Adrenal gland (tissue), 12 donors: ENCODE measurements around the gene TMEM169. TPM values are rescaled to one million over a fixed set of nuclear protein-coding genes. Genes with fewer than 3 reads are reported as not detected.

ENCODE experiments used
- DNase-seq, 7 donors: peaks; one replicate each; pipeline ENCODE4 v3.0.0-alpha.2; 2019 to 2020
- H3K27ac ChIP-seq, 5 donors: fragments of 200-600 bp; sonication (generic) in 4 of 5; 1 replicate in 3 of 5; 2 replicates in 2 of 5; pipeline versions ENCODE4 v1.5.1 to v1.8.0; 2016 to 2020; ENCODE audit warnings: mild to moderate bottlenecking in 1 of 5
- H3K27me3 ChIP-seq: fragments of 200-600 bp; 2 replicates; pipeline ENCODE4 v1.8.0; 2021
- H3K36me3 ChIP-seq, 2 donors: fragments of 200-600 bp; replicated peaks in 1 of 2; 1 replicate in 1 of 2; 2 replicates in 1 of 2; pipeline versions ENCODE4 v1.5.1 to v1.8.0; 2018 to 2022
- H3K4me1 ChIP-seq, 2 donors: fragments of 200-600 bp; replicated peaks in 1 of 2; 1 replicate in 1 of 2; 2 replicates in 1 of 2; pipeline versions ENCODE4 v1.5.1 to v1.8.0; 2018 to 2021
- H3K4me3 ChIP-seq, 4 donors: fragments of 200-600 bp; sonication (generic) in 3 of 4; one replicate each; pipeline ENCODE4 v1.5.1; 2016 to 2018
- H3K9me3 ChIP-seq, 3 donors: fragments of 200-600 bp; sonication (generic) in 1 of 3; replicated peaks in 1 of 3; 1 replicate in 2 of 3; 2 replicates in 1 of 3; pipeline versions ENCODE4 v1.5.1 to v1.8.0; 2016 to 2021
- CTCF ChIP-seq, 6 experiments: fragments of 450-650 bp in 4 of 6; fragments of 200-600 bp in 2 of 6; sonication (generic) in 1 of 6; IDR thresholded peaks; 1 replicate in 5 of 6; 2 replicates in 1 of 6; pipeline versions ENCODE4 v1.5.1 to v1.8.0; 2016 to 2021; ENCODE audit warnings: antibody characterized with exemption in 6 of 6, mild to moderate bottlenecking in 2 of 6, moderate library complexity in 1 of 6
- POLR2A ChIP-seq, 2 donors: fragments of 450-650 bp; IDR thresholded peaks; one replicate each; pipeline ENCODE4 v1.6.1; 2017; ENCODE audit warnings: antibody characterized with exemption in 2 of 2, mild to moderate bottlenecking in 2 of 2, moderate library complexity in 1 of 2
- WGBS, 4 donors: extraction: QIAGEN DNeasy Blood & Tissue Kit in 2 of 4; methylation state at CpG; one replicate each; pipeline versions ENCODE4 v1.1.5 to v1.1.7; 2013 to 2017; 5-methylcytosine and 5-hydroxymethylcytosine counted together
- intact Hi-C, 2 donors: fragments of 100-400 bp; cut with DNase I; formaldehyde crosslinking; loops; one replicate each; pipeline versions ENCODE4 v1.14.1 to v1.15.0; 2022 to 2023
- polyA plus RNA-seq, 3 donors: library from polyadenylated mRNA; stranded (reverse); fragments of 200-250 nt in 2 of 3; fragments of 350-450 nt in 1 of 3; fragmentation: Illumina TruSeq in 1 of 3; extraction: RNeasy Lipid Tissue Mini Kit (QIAGEN cat#74804) in 1 of 3; gene quantifications; one replicate each; pipeline ENCODE4 v1.2.3, GENCODE V29; 2013 to 2014
- total RNA-seq, 9 donors: library from RNA; depleted of rRNA in 4 of 9; stranded (reverse); fragments of >200 nt in 4 of 9; fragments of 120-200 nt in 1 of 9; fragmentation: NEBNext Ultra II Directional in 1 of 9; extraction: Animal tissue kit (Norgen Biotek cat#: 25700) in 1 of 9; gene quantifications; one replicate each; pipeline versions ENCODE4 v1.1.0 to v1.2.4, GENCODE V29; 2013 to 2023
- donor health status: healthy with polysubstance abuse.
- donor health status: Bipolar disorder and iron deficiency.
- donor health status: DM: yes; HTN: yes; CAD: no.
- donor health status: DM: no; HTN: no; CAD: no.
- donor health status: DM: no; HTN: no; CAD: no.
- donor health status: DM: yes; HTN: yes; CAD: no.

Gene TMEM169
- total and polyA plus RNA-seq, 12 donors: 0.12 to 2.3 (median 0.80) TPM

DNA sequence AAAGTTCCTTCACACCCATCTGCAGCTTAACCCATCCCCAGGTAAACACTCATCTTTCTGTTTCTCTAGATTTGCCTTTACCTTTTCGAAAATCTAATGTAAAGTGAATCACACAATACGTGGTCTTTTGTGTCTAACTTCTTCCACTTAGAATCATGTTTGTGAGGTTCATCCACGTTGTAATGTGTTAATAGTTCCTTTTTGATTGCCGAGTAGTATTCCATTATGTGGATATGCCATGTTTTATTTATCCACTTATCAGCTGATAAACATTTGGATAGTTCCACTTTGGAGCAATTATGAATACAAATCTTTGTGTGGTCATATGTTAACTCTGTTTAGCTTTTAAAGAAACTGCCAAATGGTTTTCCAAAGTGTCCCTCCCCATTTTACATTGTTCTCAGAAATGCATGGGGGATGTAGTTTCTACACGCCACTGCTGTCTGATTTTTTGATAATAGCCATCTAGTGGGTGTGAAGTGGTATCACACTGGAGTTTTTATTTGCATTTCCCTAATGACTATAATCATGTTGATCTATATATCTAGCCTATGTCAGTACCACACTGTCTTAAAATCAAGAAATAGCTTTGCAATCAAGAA is 22.4 kb upstream of the TMEM169 start:
- no peaks in the 10 kb centered on the region for H3K27me3 ChIP-seq
- no peaks in the 10 kb centered on the region for H3K4me1 ChIP-seq
- H3K36me3 ChIP-seq: peaks cover 0 to 1% of the 10 kb centered on the region in 2 donors
- DNase-seq: no peak
- WGBS, 4 donors: 95 to 98% (median 97%) methylated on average over 5 of the region's 5 CpGs
- no peak overlapping the region for H3K4me3 ChIP-seq
- TF ChIP-seq POLR2A (IDR thresholded peaks at IDR 0.05) (no peak), CTCF (IDR thresholded peaks at IDR 0.05) (no peak)
- H3K9me3 ChIP-seq: no peaks in the 10 kb centered on the region
- intact Hi-C loops: no loop called here
- H3K27ac ChIP-seq: no peak overlapping the region

DNA sequence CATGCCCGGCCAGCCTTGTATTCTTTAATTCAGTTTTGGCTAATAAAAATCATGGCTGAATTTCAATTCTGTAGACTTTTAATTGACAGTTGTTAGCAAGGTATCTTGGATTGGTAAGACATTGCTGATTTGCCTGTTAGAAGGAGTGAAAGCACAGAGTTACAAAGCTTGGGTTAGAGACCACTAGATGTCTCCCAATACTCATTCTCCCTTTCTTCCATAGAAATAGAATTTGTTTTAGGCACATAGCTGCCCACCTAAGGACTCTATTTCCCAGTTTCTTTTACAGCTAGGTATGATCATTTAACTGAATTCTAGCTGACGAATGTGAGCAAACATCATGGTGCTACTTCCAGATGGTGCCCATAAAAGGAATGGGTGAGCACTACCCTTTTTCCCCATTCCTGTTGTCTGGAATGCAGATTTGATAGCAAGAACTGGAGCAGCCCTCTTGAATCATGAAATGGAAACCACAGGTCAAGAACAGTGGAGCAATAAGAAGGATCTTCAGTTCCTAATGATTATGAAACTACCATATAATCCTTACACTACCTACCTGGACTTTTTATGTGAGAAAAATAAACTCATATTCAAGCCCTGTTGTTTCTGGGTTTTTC is 17.6 kb upstream of the TMEM169 start:
- H3K4me1 ChIP-seq: peaks cover 4 to 6% of the 10 kb centered on the region in 2 donors
- TF ChIP-seq POLR2A (IDR thresholded peaks at IDR 0.05) (no peak), CTCF (IDR thresholded peaks at IDR 0.05) (no peak)
- no peaks in the 10 kb centered on the region for H3K9me3 ChIP-seq
- no peak overlapping the region for H3K4me3 ChIP-seq
- no peak for DNase-seq
- H3K27me3 ChIP-seq: no peaks in the 10 kb centered on the region
- H3K36me3 ChIP-seq: peaks cover 0 to 7% of the 10 kb centered on the region in 2 donors
- WGBS, 4 donors: 78 to 100% (median 91%) methylated on average over 2 of the region's 2 CpGs
- H3K27ac ChIP-seq: no peak overlapping the region
- intact Hi-C loops: no loop called here

DNA sequence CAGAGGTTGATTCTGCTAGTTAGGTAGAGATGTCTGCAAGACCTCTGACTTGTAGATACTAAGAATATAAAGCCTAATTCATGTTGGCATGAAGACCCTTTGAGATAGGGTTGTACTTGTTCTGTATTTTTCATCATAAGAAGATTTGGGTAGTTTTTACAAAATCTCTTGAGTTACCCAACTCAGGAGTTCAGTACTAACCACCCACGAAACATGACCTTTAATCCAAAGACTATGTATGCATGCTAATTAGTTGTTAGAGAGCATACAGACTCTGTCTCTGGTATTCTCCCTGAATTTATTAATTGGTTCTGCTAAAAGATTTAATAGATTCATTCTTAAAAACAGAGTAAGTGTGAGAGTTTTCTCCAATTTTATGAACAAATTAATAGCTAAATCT is 17.1 kb upstream of the TMEM169 start:
- H3K4me3 ChIP-seq: no peak overlapping the region
- H3K9me3 ChIP-seq: no peaks in the 10 kb centered on the region
- no peak for DNase-seq
- peaks cover 0 to 7% of the 10 kb centered on the region in 2 donors for H3K36me3 ChIP-seq
- H3K27me3 ChIP-seq: no peaks in the 10 kb centered on the region
- intact Hi-C loops: no loop called here
- H3K27ac ChIP-seq: no peak overlapping the region
- 89 to 100% (median 93%) methylated on average over 1 of the region's 1 CpG for WGBS, 4 donors
- TF ChIP-seq POLR2A (IDR thresholded peaks at IDR 0.05): no peak
- no peak for TF ChIP-seq CTCF (IDR thresholded peaks at IDR 0.05)
- H3K4me1 ChIP-seq: peaks cover 4 to 6% of the 10 kb centered on the region in 2 donors

DNA sequence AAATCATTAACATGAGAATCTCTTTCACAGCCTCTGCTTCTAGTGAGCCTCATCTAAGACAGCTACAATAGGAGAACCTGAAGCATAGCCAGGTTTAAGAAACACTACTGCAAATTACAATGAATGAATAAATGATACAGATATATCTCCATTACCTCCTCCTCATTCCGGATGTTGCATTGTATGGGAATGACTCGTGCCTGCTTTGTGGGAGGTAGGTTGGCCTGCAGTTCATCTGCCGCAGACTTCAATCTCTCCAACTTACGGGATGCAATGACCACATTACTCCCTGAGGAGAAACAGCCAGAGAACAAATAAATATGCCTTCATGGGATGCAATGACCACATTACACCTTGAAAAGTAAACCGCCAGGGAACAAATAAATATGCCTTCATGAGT is 15.5 kb upstream of the TMEM169 start:
- Histone ChIP-seq H3K4me1 (peaks cover 4 to 6% of the 10 kb centered on the region in 2 donors), H3K4me3 (no peak overlapping the region), H3K27me3 (no peaks in the 10 kb centered on the region), H3K9me3 (no peaks in the 10 kb centered on the region), H3K27ac (no peak overlapping the region), H3K36me3 (peaks cover 0 to 7% of the 10 kb centered on the region in 2 donors)
- no peak for TF ChIP-seq CTCF (IDR thresholded peaks at IDR 0.05)
- TF ChIP-seq POLR2A (IDR thresholded peaks at IDR 0.05): no peak
- intact Hi-C loops: no loop called here
- no peak for DNase-seq
- 68 to 75% (median 72%) methylated on average over 5 of the region's 5 CpGs for WGBS, 4 donors
